Measurements from ENCODE around the gene NSRP1.

NSRP1 gene

GRCh38 chr17:30158896-30159625 lies 42.4 kb downstream of the NSRP1 start:
- no peak for TF ChIP-seq MAX (IDR thresholded peaks at IDR 0.05)
- no peak for TF ChIP-seq NFIC (IDR thresholded peaks at IDR 0.05)
- TF ChIP-seq TEAD4 (IDR thresholded peaks at IDR 0.05): no peak
- no peak for TF ChIP-seq TAF1 (IDR thresholded peaks at IDR 0.05; ENCODE audit: low read depth)
- TF ChIP-seq USF1 (IDR thresholded peaks at IDR 0.05): no peak
- no peak for TF ChIP-seq EGR1 (IDR thresholded peaks at IDR 0.05)

GRCh38 chr17:30160419-30161172 lies 44.0 kb downstream of the NSRP1 start:
- TF ChIP-seq NFIC (IDR thresholded peaks at IDR 0.05) (no peak), CREB1 (IDR thresholded peaks at IDR 0.05; ENCODE audit: low read depth) (no peak)

- TF ChIP-seq NFIC (IDR thresholded peaks at IDR 0.05) (no peak), FOXM1 (IDR thresholded peaks at IDR 0.05; ENCODE audit: borderline replicate concordance, low read depth) (no peak), TCF12 (IDR thresholded peaks at IDR 0.05; ENCODE audit: low read depth) (no peak), CEBPB (IDR thresholded peaks at IDR 0.05) (no peak), ZBTB7A (IDR thresholded peaks at IDR 0.05; ENCODE audit: low read depth) (no peak), RAD21 (IDR thresholded peaks at IDR 0.05; ENCODE audit: low read depth) (no peak), USF1 (IDR thresholded peaks at IDR 0.05) (no peak), REST (IDR thresholded peaks at IDR 0.05; ENCODE audit: low read depth) (no peak), EGR1 (IDR thresholded peaks at IDR 0.05) (no peak), CREB1 (IDR thresholded peaks at IDR 0.05; ENCODE audit: low read depth) (no peak), TAF1 (IDR thresholded peaks at IDR 0.05; ENCODE audit: low read depth) (no peak), EP300 (IDR thresholded peaks at IDR 0.05; ENCODE audit: borderline replicate concordance) (no peak)
These were observed 45.0 kb downstream of the NSRP1 start for GRCh38 chr17:30161601-30162000.

- TF ChIP-seq TEAD4 (IDR thresholded peaks at IDR 0.05) (no peak), MAX (IDR thresholded peaks at IDR 0.05) (no peak), TAF1 (IDR thresholded peaks at IDR 0.05; ENCODE audit: low read depth) (no peak), FOXM1 (IDR thresholded peaks at IDR 0.05; ENCODE audit: borderline replicate concordance, low read depth) (no peak), USF1 (IDR thresholded peaks at IDR 0.05) (no peak), CREB1 (IDR thresholded peaks at IDR 0.05; ENCODE audit: low read depth) (no peak), EP300 (IDR thresholded peaks at IDR 0.05; ENCODE audit: borderline replicate concordance) (no peak), YY1 (IDR thresholded peaks at IDR 0.05; ENCODE audit: low read depth) (no peak), EGR1 (IDR thresholded peaks at IDR 0.05) (no peak), ZBTB7A (IDR thresholded peaks at IDR 0.05; ENCODE audit: low read depth) (no peak), REST (IDR thresholded peaks at IDR 0.05; ENCODE audit: low read depth) (no peak), CEBPB (IDR thresholded peaks at IDR 0.05) (no peak), NFIC (IDR thresholded peaks at IDR 0.05) (no peak), RAD21 (IDR thresholded peaks at IDR 0.05; ENCODE audit: low read depth) (no peak), TCF12 (IDR thresholded peaks at IDR 0.05; ENCODE audit: low read depth) (no peak)
These were observed 47.9 kb downstream of the NSRP1 start for GRCh38 chr17:30164531-30164930.

- TF ChIP-seq EGR1 (IDR thresholded peaks at IDR 0.05) (no peak), CREB1 (IDR thresholded peaks at IDR 0.05; ENCODE audit: low read depth) (no peak), TEAD4 (IDR thresholded peaks at IDR 0.05) (no peak), EP300 (IDR thresholded peaks at IDR 0.05; ENCODE audit: borderline replicate concordance) (no peak), NFIC (IDR thresholded peaks at IDR 0.05) (no peak), RAD21 (IDR thresholded peaks at IDR 0.05; ENCODE audit: low read depth) (no peak), REST (IDR thresholded peaks at IDR 0.05; ENCODE audit: low read depth) (no peak), FOXM1 (IDR thresholded peaks at IDR 0.05; ENCODE audit: borderline replicate concordance, low read depth) (no peak), ZBTB7A (IDR thresholded peaks at IDR 0.05; ENCODE audit: low read depth) (no peak), CEBPB (IDR thresholded peaks at IDR 0.05) (no peak), YY1 (IDR thresholded peaks at IDR 0.05; ENCODE audit: low read depth) (no peak), MAX (IDR thresholded peaks at IDR 0.05) (no peak), TAF1 (IDR thresholded peaks at IDR 0.05; ENCODE audit: low read depth) (no peak), TCF12 (IDR thresholded peaks at IDR 0.05; ENCODE audit: low read depth) (no peak)
These were observed 48.5 kb downstream of the NSRP1 start for GRCh38 chr17:30165147-30165546.

Data from Ishikawa (cell line).